ENCODE results near the gene FHOD3.

- TF ChIP-seq CTCF (IDR thresholded peaks at IDR 0.05): no peak
- TF ChIP-seq EZH2 (IDR thresholded peaks at IDR 0.05; ENCODE audit: borderline replicate concordance, insufficient read depth, low read depth, low read length, poor library complexity, severe bottlenecking): no peak
Observed at GRCh38 chr18:36334798-36335197, 37.3 kb downstream of the FHOD3 start.

All from B cell (primary cell).